GM13977 (cell line): ENCODE results near the gene TIPRL.

Experiments used
- DNase-seq: peaks from one replicate; pipeline ENCODE4 v3.0.0; 2012; ENCODE audit warnings: low spot score
- in situ Hi-C: fragments of 300-500 bp; cut with MboI; formaldehyde crosslinking; loops from one replicate; pipeline ENCODE4 v1.12.0; 2022; ENCODE audit warnings: low sequenced_read_pairs, low pct_unique_long_range_greater_than_20kb, mixed read lengths, inconsistent platforms; ENCODE audit not compliant: unreplicated experiment
- TF ChIP-seq, protein P1 (sequence below): IDR thresholded peaks from 2 replicates; pipeline ENCODE4 v1.5.1; 2012; ENCODE audit warnings: mild to moderate bottlenecking, control low read depth; ENCODE audit not compliant: insufficient read depth; ENCODE audit errors: extremely low read depth, missing control alignments

The TIPRL gene

DNA sequence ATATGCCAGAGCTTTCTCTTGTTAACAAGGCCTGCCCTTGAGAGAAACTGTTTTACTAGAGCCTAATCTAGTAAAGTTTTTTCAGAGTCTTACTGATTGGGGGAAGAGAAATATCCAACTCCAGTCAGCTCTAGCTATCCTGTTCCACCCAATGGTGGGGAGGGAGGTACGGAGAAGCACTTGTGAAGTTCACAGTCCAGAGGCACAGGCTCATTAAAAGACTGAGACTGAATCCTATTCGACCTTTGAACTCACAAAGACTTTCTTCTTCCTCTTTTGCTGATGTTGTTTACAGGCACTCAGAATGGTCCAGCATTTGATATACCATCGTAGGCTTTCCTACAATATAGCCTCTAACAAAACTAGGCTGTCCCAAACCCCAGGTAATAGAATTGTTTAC, 31.6 kb downstream of the TIPRL start:
- TF ChIP-seq, protein P1, sequence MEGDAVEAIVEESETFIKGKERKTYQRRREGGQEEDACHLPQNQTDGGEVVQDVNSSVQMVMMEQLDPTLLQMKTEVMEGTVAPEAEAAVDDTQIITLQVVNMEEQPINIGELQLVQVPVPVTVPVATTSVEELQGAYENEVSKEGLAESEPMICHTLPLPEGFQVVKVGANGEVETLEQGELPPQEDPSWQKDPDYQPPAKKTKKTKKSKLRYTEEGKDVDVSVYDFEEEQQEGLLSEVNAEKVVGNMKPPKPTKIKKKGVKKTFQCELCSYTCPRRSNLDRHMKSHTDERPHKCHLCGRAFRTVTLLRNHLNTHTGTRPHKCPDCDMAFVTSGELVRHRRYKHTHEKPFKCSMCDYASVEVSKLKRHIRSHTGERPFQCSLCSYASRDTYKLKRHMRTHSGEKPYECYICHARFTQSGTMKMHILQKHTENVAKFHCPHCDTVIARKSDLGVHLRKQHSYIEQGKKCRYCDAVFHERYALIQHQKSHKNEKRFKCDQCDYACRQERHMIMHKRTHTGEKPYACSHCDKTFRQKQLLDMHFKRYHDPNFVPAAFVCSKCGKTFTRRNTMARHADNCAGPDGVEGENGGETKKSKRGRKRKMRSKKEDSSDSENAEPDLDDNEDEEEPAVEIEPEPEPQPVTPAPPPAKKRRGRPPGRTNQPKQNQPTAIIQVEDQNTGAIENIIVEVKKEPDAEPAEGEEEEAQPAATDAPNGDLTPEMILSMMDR, result no peak
- DNase-seq, result no peak
- in situ Hi-C loops, result no loop called here

DNA sequence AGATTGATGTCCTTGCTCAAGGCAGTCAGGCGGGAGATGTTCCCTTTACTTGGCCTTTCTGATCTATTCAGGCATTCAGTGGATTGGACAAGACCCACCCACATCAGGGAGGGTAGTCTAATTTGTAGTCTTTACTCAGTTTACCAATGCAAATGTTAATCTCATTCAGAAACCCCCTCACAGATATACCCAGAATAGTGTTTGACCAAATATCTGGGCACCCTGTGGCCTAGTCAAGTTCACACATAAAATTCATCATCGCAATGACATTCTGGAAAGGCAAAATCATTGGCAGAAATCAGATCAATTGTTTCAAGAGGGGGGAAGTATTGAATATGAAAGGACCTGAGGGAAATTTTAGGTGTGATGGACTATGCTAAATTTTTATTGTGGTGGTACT, 34.6 kb downstream of the TIPRL start:
- no peak for DNase-seq
- TF ChIP-seq, protein P1, result no peak
- in situ Hi-C loops, result no loop called here

DNA sequence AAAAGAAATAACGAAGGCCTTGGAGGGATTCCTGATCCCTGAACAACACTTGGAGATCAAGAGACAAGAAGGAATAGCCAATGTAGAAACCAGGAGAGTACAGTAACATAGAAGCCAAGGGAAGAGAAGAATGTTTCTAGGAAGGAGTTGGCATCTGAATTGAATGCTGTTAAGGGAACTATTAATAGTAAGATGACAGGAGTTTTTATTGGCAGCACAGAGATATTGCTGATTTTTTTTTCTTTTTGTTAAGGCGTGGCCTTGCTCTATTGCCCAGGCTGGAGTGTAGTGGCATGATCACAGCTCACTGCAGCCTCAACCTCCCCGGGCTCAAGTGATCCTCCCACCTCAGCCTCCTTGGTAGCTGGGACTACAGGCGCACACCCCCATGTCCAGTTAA, 37.4 kb downstream of the TIPRL start:
- in situ Hi-C loops, result no loop called here
- TF ChIP-seq, protein P1, result no peak
- DNase-seq, result no peak

DNA sequence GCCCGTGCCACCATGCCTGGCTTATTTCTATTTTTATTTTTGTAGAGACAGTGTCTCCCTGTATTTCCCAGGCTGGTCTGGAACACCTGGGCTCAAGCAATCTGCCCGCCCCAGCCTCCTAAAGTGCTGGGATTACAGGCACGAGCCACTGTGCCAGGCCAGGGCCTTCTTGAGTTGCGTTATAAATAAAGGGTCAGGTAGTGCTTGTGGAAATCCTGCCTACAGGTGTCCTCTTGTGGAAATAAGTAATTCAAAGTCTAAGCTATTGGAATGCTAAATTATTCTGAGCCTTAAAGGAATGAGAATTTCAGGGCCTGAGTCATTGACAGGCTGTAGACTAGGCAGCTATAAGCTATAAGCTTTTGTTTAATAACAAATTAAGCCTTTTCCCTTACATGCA, 38.9 kb downstream of the TIPRL start:
- TF ChIP-seq, protein P1, result no peak
- in situ Hi-C loops, result no loop called here
- DNase-seq, result no peak

DNA sequence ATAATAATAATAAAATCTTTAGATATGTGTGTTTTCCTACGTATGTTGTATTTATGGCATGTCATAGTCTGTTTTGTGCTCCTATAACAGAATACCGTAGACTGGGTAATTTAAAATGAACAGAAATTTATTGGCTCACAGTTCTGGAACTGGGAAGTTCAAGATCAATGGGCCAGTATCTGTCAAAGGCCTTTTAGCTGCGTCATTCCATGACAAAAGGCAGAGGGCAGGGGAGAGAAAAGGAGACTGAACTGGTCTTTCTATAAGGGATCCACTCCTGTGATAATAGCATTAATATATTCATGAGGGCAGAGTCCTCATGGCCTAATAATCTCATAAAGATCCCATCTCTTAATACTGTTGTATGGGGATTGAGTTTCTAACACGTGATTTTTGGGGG, 39.9 kb downstream of the TIPRL start:
- DNase-seq, result no peak
- TF ChIP-seq, protein P1, result no peak
- in situ Hi-C loops, result no loop called here

DNA sequence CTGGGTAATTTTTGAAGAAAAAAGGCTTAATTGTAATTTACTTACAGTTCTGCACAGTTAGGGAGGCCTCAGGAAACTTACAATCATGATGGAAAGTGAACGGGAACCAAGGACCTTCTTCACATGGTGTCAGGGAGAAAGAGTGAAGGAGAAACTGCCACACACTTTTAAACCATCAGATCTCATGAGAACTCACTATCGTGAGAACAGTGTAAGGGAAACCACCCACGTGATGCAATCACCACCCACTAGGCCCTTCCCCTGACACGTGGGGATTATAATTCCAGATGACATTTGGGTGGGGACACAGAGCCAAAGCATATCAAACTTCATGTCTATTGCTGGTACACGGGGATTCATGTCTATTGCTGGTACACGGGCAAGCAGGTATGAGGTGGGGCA, 41.7 kb downstream of the TIPRL start:
- TF ChIP-seq, protein P1, result no peak
- DNase-seq, result no peak
- in situ Hi-C loops, result no loop called here

DNA sequence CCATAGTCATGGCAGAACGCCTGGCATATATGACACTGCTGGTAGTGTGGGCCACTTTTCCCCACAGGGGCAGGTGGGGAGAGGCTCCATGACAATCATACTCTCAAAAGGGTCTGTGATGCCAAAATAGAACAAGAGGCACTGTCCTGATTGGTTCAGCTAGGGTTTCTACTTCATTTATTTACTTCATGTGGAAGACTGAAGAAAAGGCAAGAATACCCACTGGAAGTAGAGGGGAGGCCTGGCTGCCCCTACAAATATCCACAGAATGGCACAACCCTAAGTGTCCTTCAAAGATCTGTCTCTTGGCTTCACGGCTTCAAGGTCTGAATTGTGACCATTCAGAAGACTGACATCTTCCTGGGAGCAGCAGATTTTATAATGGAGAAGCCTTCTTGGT, 42.5 kb downstream of the TIPRL start:
- in situ Hi-C loops, result no loop called here
- no peak for DNase-seq
- TF ChIP-seq, protein P1, result no peak
